EL (cell line): ENCODE measurements around the gene NOL3.

Source experiments
- DNase-seq: peaks from one replicate; pipeline ENCODE4 v3.0.0-alpha.2; 2016

The NOL3 gene

DNA sequence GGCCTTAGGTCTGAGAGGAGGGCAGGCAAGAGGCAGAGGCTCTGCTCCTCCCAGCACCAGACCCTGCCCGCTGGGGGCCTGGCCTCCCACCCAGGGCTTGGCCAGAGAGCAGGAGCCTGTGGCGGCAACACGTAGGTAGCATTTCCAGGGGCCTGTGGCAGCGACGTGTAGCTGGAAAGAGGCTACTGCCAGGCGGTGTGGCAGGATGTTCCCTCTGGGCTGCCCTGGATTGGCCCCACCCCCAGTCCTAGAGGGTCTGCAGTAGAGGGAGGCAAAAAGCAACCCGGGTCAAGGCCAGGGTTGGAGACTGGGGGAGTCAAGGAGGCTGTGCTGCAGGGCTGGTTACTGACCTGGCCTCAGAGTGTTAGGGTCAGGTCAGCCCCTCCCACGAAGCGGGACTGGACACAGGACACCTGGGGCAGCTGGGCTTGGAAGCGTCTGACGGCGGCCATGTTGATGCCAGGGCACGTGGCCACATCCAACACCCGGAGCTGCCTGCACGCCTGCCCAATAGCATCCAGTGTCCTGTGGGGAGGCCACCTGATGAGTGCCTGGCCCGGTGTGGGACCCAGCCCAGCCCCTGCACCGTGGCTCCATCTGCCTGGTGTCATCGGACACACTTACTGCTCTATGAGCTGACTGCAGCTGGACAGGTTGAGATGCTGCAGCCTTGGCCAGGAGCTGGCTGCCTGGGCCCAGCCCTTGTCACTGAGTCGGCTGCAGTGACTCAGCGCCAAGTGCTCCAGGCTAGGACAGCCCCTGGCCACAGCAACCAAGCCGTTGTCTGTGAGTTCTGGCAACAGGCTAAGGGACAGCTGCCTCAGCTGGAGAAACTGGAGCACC lies 37.1 kb downstream of the NOL3 start:
- DNase-seq = peak; percentile 71

DNA sequence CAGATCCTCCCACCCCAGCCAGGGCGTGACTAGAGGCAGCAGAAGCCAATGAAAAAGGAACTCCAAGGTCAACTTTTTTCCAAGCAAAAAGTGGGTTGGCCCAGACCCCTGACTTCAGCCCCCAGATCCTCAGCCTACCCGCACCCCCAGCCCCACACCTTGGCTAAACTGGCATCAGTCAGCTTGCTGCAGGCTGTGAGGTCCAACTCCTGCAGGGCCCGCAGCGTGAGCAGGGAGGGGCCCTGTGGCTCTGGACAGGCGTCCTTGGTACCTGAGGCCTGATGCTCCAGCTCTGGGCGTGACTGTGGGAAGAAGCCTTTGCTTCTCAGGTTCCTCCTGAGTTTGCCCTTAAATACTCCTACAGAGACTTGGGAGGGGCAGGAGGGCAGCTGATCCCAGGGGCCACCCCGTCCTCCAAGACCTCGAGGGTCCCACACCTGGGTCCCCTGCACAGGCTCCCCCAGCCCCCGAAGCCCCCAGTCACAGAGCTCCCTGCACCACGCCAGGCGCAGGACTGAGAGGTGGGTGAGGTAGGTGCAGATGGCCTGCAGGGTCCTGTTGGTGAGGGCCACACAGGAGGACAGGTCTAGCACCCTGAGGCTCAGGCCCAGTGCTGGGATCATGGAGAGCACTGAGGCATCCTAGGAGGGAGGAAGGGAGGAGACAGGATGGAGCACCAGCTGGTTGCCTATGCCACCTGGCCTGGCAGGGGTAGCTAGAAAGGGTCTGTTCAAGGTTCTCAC lies 38.0 kb downstream of the NOL3 start:
- DNase-seq = no peak

DNA sequence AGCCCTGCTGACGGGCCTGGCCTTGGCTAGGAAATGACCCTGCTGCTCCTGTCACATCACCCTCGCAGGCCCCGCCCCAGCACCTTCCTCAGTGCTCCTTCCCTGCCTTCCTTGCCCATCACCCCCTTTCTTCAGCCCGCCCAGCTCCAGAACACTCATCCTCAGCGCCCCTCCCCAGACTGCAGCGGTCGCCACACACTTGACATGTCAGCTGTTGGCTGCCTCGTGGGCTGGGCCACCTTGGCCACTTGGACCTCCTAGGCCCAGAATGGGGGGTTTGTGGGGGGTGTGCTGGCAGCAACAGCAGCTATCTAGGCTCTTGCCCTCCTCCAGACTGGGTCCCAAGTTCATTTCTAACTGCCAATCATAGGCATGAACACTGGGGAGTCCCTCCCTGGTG lies 39.2 kb downstream of the NOL3 start:
- DNase-seq = no peak

DNA sequence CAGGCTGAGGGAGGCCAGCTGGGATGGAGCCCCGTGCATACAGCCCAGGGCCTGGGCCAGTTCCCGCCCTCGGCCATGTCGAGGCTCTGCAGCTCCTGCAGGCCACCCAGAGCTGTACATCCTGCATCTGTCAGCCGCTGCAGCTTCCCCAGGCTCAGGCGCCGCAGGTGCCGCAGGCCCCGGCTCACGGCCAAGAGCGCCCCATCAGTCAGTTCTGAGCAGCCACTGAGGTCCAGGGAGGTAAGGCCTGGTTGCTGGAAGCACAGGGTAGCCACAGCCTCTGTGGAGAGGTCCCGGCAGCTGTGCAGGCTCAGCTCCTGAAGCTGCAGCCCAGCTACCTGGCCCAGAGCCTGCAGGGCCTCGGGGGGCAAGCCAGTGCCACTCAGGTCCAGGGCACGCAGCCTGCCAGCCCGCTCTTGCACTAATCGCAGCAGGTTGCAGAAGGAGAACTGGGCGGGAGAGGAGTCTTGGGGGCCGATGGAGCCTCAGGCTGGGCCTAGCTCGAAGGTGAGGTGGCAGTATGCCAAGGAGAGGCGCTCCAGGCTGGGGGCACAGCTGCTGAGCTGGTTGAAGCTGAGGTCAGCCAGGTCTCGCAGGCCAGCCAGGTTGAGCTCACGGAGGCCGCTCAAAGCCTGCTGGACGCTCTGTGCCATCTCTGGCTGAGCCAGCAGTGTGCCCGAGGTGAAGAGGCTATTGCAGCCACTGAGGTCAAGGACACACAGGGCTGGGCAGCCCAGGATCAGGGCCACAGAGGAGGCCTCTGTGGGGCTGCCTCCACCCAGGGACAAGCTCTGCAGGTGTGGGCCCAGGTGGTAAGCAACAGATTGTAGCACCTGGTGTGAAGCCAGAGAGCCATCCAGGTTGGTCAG lies 40.0 kb downstream of the NOL3 start:
- DNase-seq = no peak

DNA sequence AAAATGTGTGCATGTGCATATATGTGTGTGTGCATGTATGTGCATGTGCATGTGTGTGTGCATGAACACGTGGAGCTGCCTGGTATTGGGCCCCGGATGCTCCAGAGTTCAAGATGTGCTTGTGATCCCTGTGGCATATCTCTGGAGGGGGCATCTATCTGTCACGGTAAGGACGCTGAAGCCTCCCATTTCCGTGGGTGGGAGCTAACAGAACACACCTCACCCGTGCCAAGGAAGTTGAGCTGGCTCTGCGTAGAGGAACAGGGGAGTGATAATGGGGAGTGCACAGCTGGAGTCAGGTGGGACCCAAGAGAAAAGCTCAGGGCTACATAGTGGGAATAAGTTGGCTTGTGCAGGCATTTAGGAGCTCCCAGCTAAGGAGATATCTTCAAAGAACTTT lies 41.3 kb downstream of the NOL3 start:
- no peak for DNase-seq

DNA sequence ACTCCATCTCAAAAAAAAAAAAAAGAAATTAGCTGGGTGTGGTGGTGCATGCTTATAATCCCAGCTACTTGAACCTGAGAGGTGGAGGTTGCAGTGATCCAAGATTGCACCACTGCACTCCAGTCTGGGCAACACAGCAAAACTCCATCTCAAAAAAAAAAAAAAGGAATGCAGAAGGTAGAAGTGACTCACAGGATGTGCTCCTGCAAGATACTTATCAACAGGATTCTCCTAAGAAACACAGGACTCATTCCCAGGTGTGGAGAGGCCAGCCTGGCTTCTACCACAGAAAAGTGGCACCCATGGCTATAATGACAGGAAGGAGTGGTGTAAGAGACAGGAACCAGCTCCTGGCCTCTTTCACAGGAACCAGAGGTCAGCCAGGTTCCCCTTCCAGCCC lies 42.4 kb downstream of the NOL3 start:
- no peak for DNase-seq

DNA sequence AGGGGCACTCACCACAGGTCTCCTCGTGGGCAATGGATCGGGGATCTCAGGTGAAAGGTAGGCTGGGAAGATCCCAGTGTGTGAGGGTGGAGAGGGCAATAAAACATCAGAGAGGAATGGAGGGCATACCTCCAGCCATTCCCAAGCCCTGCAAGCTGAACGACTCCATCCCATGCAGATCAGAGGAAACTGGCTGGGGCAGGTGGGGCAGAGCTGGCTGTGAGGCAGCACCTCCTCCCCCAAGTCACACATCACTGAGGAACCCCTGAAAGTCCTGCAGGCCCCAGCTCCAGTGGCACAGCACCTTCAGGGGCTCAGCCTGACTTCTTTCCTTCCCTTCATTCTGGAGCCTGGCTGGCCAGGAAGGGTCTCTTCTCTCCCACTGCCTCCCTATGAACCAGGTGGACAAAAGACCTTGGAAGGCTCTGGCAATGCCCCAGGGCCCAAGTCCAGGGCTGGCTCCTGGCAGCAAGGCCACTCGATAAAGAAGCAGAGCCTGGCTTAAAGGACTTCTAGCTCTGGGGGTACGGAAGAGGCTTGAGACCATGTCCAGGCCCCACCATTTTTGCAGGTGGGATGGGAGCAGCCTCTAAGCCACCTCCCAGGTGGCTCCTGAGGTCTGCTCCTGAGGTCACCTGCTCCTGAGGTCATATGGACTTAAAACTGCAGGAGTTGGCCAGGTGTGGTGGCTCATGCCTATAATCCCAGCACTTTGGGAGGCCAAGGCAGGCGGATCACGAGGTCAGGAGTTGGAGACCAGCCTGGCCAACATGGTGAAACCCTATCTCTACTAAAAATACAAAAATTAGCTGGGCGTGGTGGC lies 43.1 kb downstream of the NOL3 start:
- no peak for DNase-seq

DNA sequence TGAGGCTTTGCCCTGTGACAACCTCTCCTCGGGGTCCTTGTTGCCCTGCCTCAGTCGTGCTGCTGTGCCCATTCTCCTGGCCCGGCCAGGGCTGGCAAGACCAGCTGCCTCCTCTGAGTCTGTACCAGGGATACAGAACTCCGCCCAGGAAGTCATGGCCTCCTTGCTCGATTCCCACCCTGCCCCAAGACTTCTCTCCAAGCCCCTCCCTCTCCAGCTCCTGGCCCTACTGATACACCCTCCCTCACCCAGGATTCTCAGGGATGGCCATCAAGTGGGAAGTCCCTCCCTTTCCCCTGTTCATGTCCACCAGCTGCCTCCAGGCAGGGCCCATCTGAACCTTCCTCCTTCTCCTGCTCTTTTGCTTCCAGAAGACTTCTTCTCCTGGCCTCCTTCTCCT lies 45.4 kb downstream of the NOL3 start:
- DNase-seq = no peak

DNA sequence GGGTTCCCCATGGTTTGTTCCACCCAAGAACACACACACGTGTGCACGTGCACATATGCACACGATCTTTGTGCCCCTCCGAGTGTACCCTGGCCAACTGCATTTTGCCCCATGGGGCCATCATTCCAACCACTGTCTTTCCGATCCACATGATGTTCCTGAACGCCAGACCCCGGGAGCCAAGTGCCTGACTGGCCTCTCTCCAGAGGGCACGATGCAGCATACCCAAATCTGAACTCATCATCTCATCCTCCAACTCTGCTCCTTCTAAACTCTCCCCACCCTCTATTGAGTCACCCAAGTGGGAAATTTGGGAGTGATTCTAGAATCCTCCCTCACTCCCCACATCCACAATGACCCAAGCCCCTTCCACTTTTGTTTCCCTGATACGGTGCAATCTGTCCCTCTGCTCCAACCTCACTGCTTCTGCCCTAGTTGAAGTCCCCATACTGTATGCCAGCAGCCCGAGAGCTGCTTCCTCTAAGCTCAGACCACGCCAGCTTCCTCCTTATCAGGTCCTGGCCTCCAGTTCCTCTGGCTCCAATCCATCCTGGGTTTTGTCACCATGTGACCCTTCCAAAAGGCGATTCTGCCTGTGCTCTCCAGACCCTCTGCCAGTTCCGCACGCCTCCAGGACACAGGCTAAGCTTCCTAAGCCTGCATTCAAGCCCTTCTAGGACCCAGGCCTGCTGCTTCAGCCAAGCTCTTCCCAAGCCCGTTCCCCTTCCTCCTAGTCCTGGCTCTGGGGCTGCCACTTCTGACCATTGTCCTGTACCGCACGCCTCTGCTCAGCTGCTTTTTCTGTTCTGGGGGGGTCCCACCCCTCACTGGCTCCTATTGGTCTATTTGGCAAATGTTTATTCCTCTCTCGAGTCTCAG lies 46.5 kb downstream of the NOL3 start:
- DNase-seq = no peak

DNA sequence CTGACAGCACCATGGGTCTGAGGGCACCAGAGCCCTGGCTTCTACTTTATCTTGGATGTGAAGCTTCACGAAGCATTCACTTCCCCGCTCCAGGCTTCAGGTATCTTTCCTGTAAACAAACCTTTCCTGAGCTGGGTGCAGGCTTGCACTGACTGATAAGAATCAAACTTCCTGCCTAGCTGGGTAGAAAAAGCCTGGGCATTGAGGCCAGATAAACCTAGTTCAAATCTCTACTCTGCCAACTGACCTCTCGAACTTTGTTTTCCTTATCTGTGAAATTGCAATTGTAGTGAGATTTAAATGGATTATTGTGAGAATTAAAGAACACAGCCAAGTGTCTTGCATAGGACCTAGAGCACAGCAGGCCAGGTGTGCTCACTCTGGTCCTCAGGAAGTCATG lies 53.7 kb downstream of the NOL3 start:
- no peak for DNase-seq
